ENCODE measurements around the gene RAB11A.

Gene RAB11A

DNA sequence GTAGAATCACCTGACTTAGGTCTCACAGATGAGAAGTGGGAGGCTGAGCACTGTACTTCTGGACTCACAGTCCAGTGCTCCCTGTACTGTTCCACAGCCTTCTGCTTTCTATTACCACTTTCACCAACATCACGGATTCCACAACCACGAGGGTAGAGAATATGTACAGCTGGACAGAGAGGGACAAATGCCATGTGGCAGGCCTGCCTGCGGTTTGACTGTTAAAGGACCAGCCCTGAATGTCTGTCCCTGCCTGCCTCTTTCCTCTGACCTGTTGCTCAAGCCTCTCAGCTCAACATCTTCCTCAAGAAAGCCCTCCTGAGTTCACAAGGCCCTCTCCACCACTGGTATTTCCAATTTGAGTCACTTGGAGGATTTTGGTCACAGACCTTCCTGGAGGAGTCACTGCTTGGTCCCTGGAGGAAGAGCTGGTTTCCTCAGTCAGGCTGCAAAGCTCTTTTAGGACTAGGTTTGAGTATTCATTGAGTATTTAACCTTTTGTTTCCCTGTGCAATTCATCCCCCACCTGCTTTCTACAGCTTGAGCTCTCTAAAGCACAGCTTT lies 49.1 kb downstream of the RAB11A start:
- DNase-seq, result no peak

GRCh38 chr15:65918945-65919344 lies 49.7 kb downstream of the RAB11A start:
- DNase-seq, result no peak

DNA sequence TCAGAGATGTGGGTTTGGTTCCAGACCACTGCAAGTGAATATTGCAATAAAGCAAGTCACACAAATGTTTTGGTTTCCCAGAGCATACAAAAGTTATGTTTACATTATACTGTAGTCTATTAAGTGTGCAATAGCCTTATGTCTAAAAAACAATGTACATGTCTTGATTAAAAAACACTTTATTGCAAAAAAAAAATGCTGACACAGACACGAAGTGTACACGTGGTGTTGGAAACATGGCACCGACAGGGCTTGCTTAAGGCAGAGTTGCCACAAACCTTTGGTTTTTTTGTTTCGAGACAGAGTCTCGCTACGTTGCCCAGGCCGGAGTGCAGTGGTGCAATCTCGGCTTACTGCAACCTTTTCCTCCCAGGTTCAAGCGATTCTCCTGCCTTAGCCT lies 50.1 kb downstream of the RAB11A start:
- no peak for DNase-seq

DNA sequence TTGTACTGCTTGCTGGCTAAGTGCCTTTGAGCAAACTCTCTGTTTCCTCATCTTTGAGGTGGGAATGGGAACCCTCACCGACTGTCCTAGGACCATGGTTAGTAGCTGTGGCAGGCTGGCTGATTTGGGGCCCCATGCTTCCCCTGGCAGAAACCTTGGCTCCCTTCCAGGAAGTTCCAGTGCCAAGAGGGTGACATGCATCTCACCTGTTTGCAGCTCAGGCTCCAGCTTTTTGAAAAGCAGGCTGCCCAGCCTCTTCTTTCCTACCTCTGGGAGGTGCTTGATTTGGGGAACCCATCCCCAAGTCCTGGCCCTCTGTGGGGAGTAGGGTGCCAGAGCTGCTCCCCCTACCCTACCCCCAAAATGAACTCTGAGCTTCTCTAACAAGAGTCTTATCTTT lies 50.8 kb downstream of the RAB11A start:
- no peak for DNase-seq

DNA sequence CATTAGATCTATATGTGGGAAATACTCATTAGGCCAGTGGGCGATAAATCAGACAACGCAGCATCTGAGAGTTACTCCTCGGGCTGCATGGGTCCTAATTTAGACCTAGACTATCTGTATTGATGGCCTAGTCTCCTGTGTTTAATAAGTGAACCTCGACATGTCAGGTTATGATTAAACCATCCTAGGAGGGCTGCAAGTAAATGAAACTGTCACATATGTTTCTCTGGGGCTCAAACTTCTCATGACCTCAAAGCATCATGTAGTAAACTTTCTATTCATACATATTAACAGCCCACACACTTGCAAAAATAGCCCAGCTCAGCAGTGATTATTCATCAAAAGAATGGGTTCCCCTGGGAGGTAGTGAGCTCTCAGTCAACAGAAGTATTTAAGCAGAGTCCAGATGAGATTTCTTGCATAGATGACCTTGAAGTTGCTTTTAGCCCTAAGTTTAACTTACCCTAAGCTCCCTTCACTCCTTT lies 51.6 kb downstream of the RAB11A start:
- no peak for DNase-seq

DNA sequence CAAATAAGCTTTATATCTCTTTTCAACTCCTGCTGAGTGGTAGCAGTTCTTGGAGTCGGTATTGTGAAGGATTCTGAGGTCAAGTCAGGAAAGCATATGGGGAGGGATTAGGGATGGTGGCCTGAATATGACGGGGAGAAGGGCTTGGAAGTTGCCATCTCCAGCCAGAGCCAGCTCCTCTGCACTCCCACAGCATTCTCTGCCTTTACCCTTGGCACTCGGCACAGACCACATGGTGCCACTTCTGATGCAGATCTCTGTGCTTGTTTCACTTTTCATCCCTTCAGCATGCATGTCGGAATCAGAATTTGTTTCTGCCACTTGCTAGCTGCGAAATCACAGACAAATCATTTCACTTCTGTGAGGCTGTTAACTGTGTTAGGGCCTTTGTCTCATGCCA lies 52.5 kb downstream of the RAB11A start:
- DNase-seq, result no peak

DNA sequence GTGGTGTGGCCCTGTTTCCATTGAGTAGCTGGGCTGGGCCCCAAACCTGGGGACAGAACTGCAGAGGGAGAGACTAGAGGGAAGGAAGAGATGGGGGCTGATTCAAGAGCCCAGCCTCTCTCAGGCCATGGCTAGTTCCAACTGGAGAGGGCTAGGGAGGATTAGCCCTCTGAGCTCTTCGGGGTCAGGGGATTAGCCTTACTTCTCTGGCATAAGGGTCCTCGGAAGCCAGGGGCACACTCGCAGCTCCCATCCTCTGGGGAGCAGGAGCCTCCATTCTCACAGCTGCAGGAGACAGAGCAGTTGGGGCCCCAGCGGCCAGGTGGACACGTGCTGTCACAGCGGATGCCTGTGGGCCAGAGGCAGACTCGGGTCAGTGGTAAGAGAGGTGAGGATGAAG lies 53.3 kb downstream of the RAB11A start:
- DNase-seq, result no peak

DNA sequence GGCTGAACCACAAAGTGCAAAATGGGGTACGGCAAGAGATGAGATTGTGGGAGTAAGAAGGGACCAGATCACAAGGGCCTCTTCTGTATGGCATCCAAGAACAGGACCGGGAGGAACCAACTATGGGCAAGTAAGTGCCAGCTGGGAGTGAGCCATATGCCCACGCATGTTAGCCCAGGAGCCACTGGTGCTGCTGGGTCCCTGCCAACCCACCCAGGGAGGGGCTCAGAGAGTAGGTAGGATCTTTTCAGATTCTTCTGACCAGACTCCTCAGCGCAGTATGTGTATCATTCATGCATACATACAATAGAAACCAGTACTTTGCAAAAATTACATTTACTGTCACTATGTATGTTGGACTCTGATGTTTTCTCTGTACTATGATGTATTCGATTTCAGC lies 54.0 kb downstream of the RAB11A start:
- DNase-seq, result no peak

DNA sequence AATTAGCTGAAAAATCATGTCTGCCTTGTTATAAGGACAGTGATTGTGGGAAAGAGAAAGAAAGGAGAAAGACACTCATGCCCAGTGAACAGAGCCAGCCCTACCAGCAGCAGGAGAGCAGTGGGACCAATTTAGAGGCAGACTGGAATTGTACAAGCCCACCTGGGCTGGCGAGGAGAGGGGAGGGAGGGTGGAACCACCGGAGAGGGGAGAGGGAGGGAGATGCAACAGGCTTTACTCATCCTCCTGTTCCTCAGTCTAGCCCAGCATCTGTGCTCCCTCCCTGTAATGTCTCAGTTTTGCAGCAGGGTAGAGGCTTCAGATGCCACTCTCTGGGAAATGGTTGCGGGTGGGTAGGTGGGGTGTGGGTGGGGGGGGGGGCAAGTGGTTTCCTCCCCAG lies 54.7 kb downstream of the RAB11A start:
- no peak for DNase-seq

GRCh38 chr15:65925338-65925737 lies 56.0 kb downstream of the RAB11A start:
- no peak for DNase-seq

GRCh38 chr15:65926459-65926858 lies 57.2 kb downstream of the RAB11A start:
- no peak for DNase-seq

GRCh38 chr15:65926899-65927298 lies 57.6 kb downstream of the RAB11A start:
- no peak for DNase-seq

DNA sequence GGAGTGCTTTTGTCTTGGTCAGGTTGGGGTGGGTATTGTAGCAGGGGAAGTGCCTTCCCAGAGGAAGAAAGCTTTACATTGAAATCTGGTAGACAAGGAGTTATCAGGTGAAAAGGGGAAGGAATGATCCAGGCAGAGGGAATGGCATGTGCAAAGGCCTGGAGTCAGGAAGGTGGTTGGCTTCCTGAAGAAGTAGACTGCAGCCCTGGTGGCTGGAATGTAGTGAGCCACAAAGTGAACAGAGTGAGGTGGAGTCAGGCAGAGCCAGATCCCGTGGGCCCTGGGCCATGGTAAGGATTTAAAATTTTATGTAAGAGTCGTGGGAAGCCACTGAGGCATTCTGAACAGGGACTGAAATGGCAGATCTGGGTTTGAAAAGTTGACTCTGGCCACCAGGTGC lies 58.3 kb downstream of the RAB11A start:
- DNase-seq, result no peak

GRCh38 chr15:65929573-65929972 lies 60.3 kb downstream of the RAB11A start:
- no peak for DNase-seq

DNA sequence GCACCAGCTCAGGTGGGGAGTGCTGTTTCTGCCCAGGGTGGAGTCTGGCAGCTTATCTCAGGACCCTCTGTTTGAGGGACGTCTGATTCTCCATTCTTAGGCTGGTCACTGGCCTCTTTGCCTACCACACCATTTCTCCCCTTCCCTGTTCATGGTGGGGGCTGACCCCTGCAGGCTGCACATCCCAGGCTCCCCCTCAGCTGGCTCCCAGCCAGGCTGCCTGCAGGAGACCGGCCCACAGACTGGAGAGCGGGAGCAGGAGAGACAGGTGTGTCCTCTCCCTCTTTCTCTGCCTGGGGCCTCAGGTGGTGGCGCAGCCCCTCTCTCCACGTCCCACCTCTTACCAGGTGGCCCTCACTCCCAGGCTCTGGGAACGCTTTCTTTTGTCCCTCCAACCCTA lies 60.8 kb downstream of the RAB11A start:
- DNase-seq, result no peak

GRCh38 chr15:65931221-65931620 lies 61.9 kb downstream of the RAB11A start:
- DNase-seq, result no peak

- no peak for DNase-seq
Observed at GRCh38 chr15:65935391-65935790, 66.1 kb downstream of the RAB11A start.

DNA sequence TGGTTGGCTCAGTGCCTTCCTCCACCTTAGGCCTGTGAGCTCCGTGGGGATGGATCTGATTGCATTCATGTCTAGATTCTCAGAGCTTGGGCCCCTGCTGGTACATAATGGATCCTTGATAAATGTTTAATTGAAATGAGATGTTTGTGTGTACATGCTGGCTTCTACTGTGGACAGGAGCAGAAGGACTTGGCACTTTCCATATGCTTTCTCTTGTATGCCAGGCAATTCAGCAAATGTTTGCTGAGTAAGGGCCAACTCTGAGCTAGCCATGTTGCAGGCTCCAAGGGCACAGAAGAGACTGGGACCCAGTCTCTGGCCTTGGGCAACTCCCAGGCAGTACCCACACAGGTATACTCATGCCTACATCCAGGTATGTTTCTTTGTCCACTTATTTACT lies 67.0 kb downstream of the RAB11A start:
- DNase-seq, result no peak

GRCh38 chr15:65937054-65937453 lies 67.8 kb downstream of the RAB11A start:
- no peak for DNase-seq

GRCh38 chr15:65937476-65937875 lies 68.2 kb downstream of the RAB11A start:
- no peak for DNase-seq

DNA sequence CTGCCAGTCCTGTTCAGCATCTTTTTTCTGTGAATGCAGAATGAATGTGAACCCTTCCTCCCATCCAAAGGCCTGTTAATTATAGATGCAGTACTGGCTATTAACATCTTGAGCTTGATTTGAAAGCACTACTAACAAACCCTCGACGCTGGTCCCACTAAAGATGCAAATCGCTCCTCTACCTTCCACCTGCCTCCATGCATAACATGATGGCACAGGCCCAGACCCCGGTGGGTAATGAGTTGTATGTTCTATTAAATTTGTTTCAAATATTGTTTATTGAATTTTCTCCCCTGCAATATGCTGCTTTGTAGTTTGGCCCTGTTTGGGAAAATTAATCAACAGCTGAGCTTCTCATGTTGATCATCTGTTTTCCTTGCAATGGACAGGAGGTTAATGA lies 69.3 kb downstream of the RAB11A start:
- no peak for DNase-seq

DNA sequence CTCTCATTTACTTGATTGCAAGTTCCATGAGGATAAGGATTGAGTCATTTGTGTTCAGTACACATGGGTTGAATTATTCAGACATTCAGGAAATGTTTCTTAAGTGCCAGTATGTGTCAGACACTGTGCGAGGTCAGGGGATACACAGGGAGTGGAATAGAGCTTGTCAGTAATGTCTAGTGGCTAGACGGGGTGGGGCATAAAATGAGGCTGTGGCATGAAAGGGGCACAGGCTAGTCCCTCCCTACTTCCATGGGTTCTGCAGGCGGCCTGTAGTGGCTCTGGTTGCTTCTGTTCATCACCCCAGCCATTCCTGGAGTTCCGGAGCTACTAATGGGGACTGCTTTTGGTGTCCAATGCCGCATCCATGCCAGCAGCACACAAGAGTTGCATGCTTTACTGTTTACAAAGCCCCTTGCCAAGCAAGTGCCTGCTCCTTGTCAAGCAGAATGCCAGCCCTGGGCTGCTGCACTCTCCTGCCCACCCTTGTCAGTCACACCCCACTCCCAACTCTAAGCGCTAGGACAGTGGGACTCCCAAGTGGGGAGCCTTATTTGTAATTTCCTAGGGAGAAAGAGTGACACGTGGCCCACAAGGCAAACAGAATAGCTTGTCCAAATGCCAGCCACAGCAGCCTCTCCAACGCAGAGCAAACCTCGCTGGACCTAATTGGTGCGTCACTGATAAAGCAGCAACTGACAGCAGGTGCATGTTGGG lies 70.8 kb downstream of the RAB11A start:
- DNase-seq, result no peak

- no peak for DNase-seq
Observed at GRCh38 chr15:65940618-65940909, 71.3 kb downstream of the RAB11A start.

Measured in activated CD8-positive, alpha-beta memory T cell treated with anti-CD3 and anti-CD28 coated beads for 24 hours (primary cell).